Measurements from ENCODE around the gene MKLN1. TPM values are rescaled to one million over a fixed set of nuclear protein-coding genes. Genes with fewer than 3 reads are reported as not detected.
A peak's percentile ranks its signal among the peaks of the same experiment; 100 is the strongest.
"Not testable (repeated sequence)": the region's sequence is repeated elsewhere in the genome, so short reads cannot be mapped to it uniquely, and the experiment has no call there.

Gene MKLN1
- total RNA-seq, 1 donor from 2014 or later = 45.4 TPM

DNA sequence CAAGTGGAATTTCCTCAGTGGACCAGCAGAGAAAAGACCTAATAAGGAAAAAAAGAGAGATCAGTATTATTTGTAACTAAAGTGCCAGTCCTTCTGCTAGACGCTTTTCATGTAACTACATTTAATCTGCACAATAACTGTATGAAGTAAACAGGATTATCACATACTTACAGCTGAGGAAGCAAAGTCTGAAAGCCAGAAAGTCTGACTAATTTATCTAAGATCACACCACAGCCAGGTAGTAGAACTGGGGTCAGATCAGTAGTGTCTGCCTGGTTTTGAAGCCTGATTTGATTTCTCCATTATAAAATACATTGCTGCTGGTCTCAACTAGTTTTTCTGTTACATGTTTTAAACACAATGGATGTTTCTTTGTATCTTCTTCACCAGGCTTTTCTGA is 159.5 kb downstream of the MKLN1 start:
- intact Hi-C loops (cut with DNase I) = no loop called here
- no peak for DNase-seq (ENCODE audit: low spot score)

- DNase-seq (ENCODE audit: low spot score) = no peak
- intact Hi-C loops (cut with DNase I) = no loop called here
Measured at GRCh38 chr7:131488361-131488760, 160.7 kb downstream of the MKLN1 start.

GRCh38 chr7:131489196-131489595 is 161.5 kb downstream of the MKLN1 start:
- no peak for DNase-seq (ENCODE audit: low spot score)

GRCh38 chr7:131489881-131490280 is 162.2 kb downstream of the MKLN1 start:
- intact Hi-C loops (cut with DNase I) = no loop called here
- no peak for DNase-seq (ENCODE audit: low spot score)

More at GRCh38 chr7:131489196-131489595, 161.5 kb downstream of the MKLN1 start:
- intact Hi-C loops (cut with DNase I) = no loop called here

DNA sequence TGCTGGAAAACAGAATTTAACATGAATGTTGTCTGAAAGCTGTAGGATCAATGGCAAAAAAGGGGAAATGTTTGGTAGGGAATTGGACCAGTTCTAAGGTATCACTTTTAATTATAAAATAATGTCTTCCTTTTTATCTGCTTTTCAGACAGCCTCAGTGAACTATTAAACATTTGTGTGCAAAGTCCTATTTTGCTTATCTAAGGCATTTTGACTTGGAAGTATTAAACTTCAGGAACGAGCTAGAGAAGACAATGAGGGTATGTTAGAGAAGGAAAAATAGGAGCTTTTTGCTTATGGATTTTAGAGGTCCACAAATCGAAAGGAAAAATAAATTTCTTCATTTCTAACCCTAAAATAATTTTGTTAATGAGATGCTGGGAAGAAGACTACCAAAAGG is 165.4 kb downstream of the MKLN1 start:
- no peak for DNase-seq (ENCODE audit: low spot score)
- intact Hi-C loops (cut with DNase I) = no loop called here

GRCh38 chr7:131493581-131493980 is 165.9 kb downstream of the MKLN1 start:
- intact Hi-C loops (cut with DNase I) = no loop called here
- no peak for DNase-seq (ENCODE audit: low spot score)

GRCh38 chr7:131494182-131494581 is 166.5 kb downstream of the MKLN1 start:
- intact Hi-C loops (cut with DNase I) = no loop called here
- DNase-seq (ENCODE audit: low spot score) = no peak

- DNase-seq (ENCODE audit: low spot score) = no peak
- intact Hi-C loops (cut with DNase I) = no loop called here
Measured at GRCh38 chr7:131495669-131496498, 168.2 kb downstream of the MKLN1 start.

DNA sequence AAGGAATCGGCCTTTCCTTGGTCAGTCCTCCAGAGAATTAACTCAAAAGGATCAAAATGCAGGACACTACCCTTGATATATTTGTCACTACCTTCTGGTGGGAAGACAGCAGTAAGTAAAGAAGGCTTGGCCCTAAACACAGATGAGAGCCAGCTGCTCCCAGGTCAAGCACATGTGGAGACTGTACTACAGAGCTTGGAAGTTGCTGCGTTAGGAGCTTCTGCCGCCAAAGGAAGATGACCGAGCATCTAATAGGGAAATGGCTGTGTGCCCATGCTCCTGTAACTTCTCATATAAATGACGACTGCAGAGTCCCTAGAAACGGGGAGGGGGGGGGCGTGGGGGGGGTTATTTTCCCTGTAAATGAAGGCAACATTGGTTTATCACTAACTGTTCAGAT is 169.8 kb downstream of the MKLN1 start:
- DNase-seq (ENCODE audit: low spot score) = no peak

GRCh38 chr7:131498237-131498885 is 170.7 kb downstream of the MKLN1 start:
- intact Hi-C loops (cut with DNase I) = no loop called here
- no peak for DNase-seq (ENCODE audit: low spot score)

More for the DNA sequence above, 169.8 kb downstream of the MKLN1 start:
- intact Hi-C loops (cut with DNase I) = no loop called here

DNA sequence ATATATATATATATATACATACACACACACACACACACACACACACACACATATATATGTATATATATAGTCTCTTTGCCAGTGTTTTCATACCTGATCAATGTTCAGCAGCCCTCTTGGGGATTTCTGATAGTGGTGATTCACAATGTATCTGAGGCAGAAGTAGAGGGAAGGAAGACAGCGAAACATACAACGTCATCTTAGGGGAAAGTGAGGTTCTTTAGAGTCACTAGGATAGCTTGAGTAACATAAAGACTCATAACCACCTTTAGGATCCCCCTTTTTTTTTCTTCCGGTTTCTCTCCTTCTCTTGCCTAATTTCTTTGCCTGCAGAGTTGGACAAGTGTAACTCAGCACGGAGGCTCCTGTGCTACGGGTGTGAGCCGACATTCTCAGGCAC is 172.1 kb downstream of the MKLN1 start:
- intact Hi-C loops (cut with DNase I) = no loop called here
- DNase-seq (ENCODE audit: low spot score) = no peak

- DNase-seq (ENCODE audit: low spot score) = no peak
- intact Hi-C loops (cut with DNase I) = no loop called here
Measured at GRCh38 chr7:131500357-131500756, 172.7 kb downstream of the MKLN1 start.

DNA sequence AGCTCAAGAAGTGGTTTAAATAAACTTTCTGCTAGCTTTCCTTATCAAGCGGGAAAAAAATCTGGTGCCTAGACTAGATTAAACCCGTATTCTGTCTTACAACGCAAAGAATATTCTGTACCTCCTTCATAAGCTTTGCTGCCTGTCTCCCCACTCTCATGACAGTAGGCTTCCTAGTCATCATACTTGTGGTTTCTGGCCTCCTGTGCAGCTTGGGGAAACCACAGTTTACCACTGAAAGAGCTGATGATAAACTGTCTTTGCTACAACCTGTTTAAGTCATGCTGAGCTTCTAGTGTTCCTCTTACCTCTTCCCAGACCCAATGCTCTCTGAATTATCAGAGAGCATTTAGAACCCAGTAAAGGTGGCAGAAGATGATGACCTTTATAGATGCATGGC is 173.7 kb downstream of the MKLN1 start:
- DNase-seq (ENCODE audit: low spot score) = no peak
- intact Hi-C loops (cut with DNase I) = no loop called here

GRCh38 chr7:131501930-131502685 is 174.4 kb downstream of the MKLN1 start:
- intact Hi-C loops (cut with DNase I) = no loop called here
- no peak for DNase-seq (ENCODE audit: low spot score)

DNA sequence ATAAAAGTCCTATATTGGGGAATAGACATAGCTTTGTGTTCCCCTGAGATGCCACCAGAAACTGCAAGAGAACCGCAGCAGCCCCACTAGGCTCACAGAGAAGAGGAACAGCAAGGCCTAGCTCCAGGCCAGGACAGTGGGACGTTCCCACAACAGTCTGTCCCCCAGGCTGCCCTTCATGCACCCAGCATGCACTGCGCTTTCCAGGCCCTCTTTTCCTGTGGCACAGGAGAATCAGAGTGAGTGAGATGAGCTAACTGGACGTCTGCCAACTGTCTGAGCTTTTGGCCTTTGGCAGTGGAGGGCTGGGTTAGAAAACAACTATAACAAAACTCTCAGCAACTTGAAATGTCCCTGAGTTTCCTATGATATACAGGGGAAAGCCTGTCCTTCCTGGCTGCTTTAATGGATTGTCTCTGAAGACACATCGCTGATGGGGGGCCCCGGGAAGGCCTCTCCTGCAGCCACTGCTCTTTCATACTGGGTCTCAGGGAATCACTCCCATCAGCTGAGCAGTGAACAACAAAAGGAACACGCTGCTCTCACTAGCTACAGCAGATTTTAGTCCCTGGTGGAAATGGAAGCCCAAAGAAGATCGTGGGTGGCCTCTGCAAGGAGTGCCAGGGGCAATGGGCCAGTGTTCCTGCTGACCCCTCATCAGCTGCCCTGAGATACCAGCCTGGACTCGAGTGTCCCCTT is 175.3 kb downstream of the MKLN1 start:
- peak; percentile 86 for DNase-seq (ENCODE audit: low spot score)
- intact Hi-C loops (cut with DNase I) = no loop called here

DNA sequence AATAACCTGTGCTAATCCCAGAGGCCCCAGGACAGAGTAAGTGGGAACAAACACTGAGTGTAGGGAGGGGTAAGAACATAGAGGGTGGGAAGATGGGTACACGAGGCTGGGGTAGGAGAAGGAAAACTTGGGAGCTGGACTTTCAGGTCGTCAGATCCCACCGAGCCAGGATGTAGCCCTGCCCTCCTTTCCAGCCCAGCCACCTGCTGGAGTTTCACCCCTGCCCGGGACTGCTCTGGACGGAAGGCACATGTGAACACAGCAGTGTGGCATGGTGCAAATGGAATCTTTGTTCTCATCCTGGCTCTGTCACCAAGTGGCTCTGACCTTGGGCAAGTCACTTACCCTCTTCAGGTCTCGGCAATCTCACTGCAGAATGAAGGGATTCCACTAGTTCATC is 176.0 kb downstream of the MKLN1 start:
- intact Hi-C loops (cut with DNase I) = no loop called here
- DNase-seq (ENCODE audit: low spot score) = no peak

- intact Hi-C loops (cut with DNase I) = no loop called here
- no peak for DNase-seq (ENCODE audit: low spot score)
Measured at GRCh38 chr7:131504157-131504899, 176.7 kb downstream of the MKLN1 start.

- not testable (repeated sequence) for DNase-seq (ENCODE audit: low spot score)
- intact Hi-C loops (cut with DNase I) = loop anchor here (5.0 kb wide), 1 partner anchor 132 kb away; no protein-coding TSS in a partner anchor
Measured at GRCh38 chr7:131505037-131505620, 177.5 kb downstream of the MKLN1 start.
